ENCODE data around the gene CERS2.

The CERS2 gene

DNA sequence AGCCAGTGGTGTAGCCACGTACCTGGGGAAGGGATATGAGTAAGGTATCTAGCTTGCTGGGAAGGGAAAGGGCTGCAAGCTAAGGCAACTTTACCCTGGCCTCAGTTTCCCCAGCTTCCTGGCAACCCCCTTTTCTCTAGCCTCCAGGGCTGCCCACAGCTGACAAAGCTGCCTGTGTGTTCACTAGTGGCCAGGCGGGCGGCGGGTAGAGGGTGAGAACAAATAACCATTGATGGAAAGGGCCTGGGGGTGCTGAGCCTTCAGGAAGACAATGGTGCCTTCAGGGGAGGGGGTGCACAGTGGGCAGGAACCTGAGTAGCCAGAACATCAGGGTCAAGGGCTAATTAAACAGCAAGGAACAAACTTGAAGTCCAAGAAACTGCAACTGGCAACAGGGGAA is 6.1 kb downstream of the CERS2 start:
- H3K4me3 ChIP-seq (ENCODE audit: extremely low read depth, insufficient read depth, low read length, poor library complexity, severe bottlenecking), result no peak overlapping the region
- peaks cover 70% of the 10 kb centered on the region for H3K36me3 ChIP-seq (ENCODE audit: control insufficient read depth, insufficient read depth, low read length)
- H3K9me3 ChIP-seq (ENCODE audit: control insufficient read depth, low read length), result no peaks in the 10 kb centered on the region
- H3K27ac ChIP-seq (ENCODE audit: low read depth, low read length, severe bottlenecking), result no peak overlapping the region
- 96 to 100% methylated on average over 4 of the region's 4 CpGs for WGBS, 2 experiments (ENCODE audit: insufficient coverage in 2 of 2)
- peaks cover 26% of the 10 kb centered on the region for H3K4me1 ChIP-seq (ENCODE audit: control insufficient read depth, insufficient read depth, low read length, poor library complexity, severe bottlenecking)

DNA sequence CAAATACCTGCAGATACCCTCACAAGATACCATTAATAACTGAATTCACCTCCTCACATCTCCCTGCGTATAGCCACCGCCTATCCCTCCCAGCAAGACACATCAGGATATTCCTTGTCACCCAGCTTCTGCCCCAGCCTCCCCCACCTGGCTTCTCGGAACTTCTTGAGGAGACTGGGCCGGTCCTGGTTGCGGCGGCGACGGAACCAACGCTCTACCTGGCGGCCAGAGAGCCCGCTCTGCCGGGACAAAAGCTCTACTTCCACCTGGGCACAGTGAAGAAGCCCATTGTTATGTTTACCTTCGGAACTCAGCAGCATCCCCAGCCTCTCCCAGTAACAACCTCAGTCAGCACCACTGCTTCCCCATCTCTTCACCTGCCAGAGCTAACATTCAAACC is 6.7 kb downstream of the CERS2 start:
- H3K36me3 ChIP-seq (ENCODE audit: control insufficient read depth, insufficient read depth, low read length), result peaks cover 74% of the 10 kb centered on the region
- H3K4me1 ChIP-seq (ENCODE audit: control insufficient read depth, insufficient read depth, low read length, poor library complexity, severe bottlenecking), result peaks cover 22% of the 10 kb centered on the region
- 94 to 96% methylated on average over 11 to 13 of the region's 13 CpGs for WGBS, 2 experiments (ENCODE audit: insufficient coverage in 2 of 2)

DNA sequence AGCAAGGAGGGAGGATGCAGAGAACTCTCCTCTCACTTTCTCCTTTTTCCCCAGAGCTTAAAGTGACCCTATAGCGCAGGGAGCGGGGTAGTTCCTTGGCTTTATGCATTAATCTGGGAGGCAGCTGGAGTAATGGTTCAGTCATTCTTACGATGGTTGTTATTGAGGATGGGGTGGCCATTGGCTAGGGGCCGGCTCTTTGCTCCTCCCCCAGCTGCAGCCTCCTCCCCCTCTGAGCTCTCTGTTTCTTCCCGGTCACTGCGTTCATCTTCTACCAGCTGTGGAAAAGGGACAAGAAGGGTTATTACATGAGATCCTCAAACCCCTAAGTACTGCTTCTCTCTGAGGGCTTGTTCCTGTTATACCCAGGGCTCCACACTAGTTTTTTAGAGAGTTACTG is 8.6 kb downstream of the CERS2 start:
- peaks cover 3% of the 10 kb centered on the region for H3K4me1 ChIP-seq (ENCODE audit: control insufficient read depth, insufficient read depth, low read length, poor library complexity, severe bottlenecking)
- peaks cover 92% of the 10 kb centered on the region for H3K36me3 ChIP-seq (ENCODE audit: control insufficient read depth, insufficient read depth, low read length)
- no peaks in the 10 kb centered on the region for H3K9me3 ChIP-seq (ENCODE audit: control insufficient read depth, low read length)
- H3K27ac ChIP-seq (ENCODE audit: low read depth, low read length, severe bottlenecking), result no peak overlapping the region
- WGBS, 2 experiments (ENCODE audit: insufficient coverage in 2 of 2), result 100% methylated on average over 3 of the region's 6 CpGs; no CpG with 5 or more reads in 1 of the 2 experiments
- H3K4me3 ChIP-seq (ENCODE audit: extremely low read depth, insufficient read depth, low read length, poor library complexity, severe bottlenecking), result no peak overlapping the region

More for the DNA sequence above, 6.7 kb downstream of the CERS2 start:
- H3K27ac ChIP-seq (ENCODE audit: low read depth, low read length, severe bottlenecking), result no peak overlapping the region
- no peaks in the 10 kb centered on the region for H3K9me3 ChIP-seq (ENCODE audit: control insufficient read depth, low read length)
- H3K4me3 ChIP-seq (ENCODE audit: extremely low read depth, insufficient read depth, low read length, poor library complexity, severe bottlenecking), result no peak overlapping the region

DNA sequence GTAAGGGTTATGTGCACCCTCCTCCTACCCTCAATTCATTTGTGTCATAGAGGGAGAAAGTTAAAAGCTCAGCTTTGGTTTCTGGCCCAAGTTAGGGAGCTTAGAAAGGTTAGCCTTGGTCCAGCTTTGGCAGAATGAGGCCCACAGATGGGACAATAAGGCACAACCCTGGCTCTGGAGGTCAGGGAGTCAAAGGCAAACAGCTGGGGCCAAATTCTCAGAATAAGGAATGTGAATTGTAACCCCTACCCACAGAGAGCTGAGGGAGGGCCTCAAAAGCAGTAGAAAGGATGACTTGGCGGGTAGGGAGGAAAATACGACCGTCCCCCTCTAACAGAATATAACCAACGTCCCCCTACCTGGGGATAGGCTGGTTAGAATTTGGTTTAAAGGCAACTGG is 9.0 kb downstream of the CERS2 start:
- no peaks in the 10 kb centered on the region for H3K4me1 ChIP-seq (ENCODE audit: control insufficient read depth, insufficient read depth, low read length, poor library complexity, severe bottlenecking)
- H3K4me3 ChIP-seq (ENCODE audit: extremely low read depth, insufficient read depth, low read length, poor library complexity, severe bottlenecking), result no peak overlapping the region
- WGBS, 2 experiments (ENCODE audit: insufficient coverage in 2 of 2), result no CpG with 5 or more reads among the region's 4 CpGs
- H3K36me3 ChIP-seq (ENCODE audit: control insufficient read depth, insufficient read depth, low read length), result peaks cover 92% of the 10 kb centered on the region
- H3K9me3 ChIP-seq (ENCODE audit: control insufficient read depth, low read length), result no peaks in the 10 kb centered on the region
- H3K27ac ChIP-seq (ENCODE audit: low read depth, low read length, severe bottlenecking), result no peak overlapping the region

DNA sequence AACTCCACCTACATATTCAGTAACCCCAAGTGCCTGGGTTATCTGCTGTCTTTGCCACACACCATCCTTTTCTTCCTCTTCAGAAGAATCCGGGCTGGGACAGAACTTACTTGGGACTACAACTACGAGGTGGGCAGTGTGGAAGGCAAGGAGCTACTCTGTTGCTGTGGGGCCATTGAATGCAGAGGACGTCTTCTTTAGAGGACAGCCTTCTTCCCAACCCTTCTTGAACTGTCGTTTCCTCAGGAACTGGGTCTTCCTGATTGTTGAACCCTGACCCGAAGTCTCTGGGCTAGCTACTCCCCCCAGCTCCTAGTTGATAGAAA is 10.5 kb downstream of the CERS2 start:
- 90 to 95% methylated on average over 2 of the region's 5 CpGs for WGBS, 2 experiments (ENCODE audit: insufficient coverage in 2 of 2)
- H3K9me3 ChIP-seq (ENCODE audit: control insufficient read depth, low read length), result no peaks in the 10 kb centered on the region

DNA sequence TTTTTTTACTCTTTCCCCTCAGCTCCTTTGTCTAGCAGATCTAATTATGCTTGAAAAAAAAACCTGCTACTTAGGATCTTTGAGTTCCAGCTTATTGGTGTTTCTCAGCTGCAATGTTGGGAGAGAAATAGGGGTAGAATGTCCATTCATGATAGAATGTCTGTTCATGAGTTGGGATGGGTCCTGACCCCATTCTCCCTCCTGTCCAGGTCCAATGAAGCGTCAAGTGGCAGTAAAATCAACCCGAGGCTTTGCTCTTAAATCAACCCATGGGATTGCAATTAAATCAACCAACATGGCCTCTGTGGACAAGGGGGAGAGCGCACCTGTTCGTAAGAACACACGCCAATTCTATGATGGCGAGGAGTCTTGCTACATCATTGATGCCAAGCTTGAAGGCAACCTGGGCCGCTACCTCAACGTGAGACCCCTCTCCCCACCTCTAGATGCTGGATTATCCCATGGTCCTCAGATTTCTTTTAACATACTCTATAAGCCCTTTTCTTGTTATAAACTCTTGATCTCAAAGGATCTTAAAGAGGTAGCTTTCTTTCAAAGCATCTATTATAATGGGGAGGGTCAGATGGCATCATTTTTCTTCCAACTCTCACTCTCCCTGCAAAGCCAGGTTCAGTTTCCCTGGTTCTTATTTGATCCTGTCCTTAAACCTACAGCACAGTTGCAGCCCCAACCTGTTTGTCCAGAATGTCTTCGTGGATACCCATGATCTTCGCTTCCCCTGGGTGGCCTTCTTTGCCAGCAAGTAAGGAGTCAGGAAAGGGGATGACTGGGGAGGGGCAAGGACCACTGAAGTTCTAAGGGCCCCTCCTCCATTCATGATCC is 11.1 kb downstream of the CERS2 start:
- H3K36me3 ChIP-seq (ENCODE audit: control insufficient read depth, insufficient read depth, low read length), result peaks cover 94% of the 10 kb centered on the region
- H3K4me3 ChIP-seq (ENCODE audit: extremely low read depth, insufficient read depth, low read length, poor library complexity, severe bottlenecking), result no peak overlapping the region
- no peaks in the 10 kb centered on the region for H3K4me1 ChIP-seq (ENCODE audit: control insufficient read depth, insufficient read depth, low read length, poor library complexity, severe bottlenecking)
- H3K27ac ChIP-seq (ENCODE audit: low read depth, low read length, severe bottlenecking), result no peak overlapping the region
- no peaks in the 10 kb centered on the region for H3K9me3 ChIP-seq (ENCODE audit: control insufficient read depth, low read length)
- WGBS, 2 experiments (ENCODE audit: insufficient coverage in 2 of 2), result 95% methylated on average over 7 to 8 of the region's 10 CpGs

More for the DNA sequence above, 10.5 kb downstream of the CERS2 start:
- no peak overlapping the region for H3K4me3 ChIP-seq (ENCODE audit: extremely low read depth, insufficient read depth, low read length, poor library complexity, severe bottlenecking)
- no peak overlapping the region for H3K27ac ChIP-seq (ENCODE audit: low read depth, low read length, severe bottlenecking)
- H3K4me1 ChIP-seq (ENCODE audit: control insufficient read depth, insufficient read depth, low read length, poor library complexity, severe bottlenecking), result no peaks in the 10 kb centered on the region
- peaks cover 98% of the 10 kb centered on the region for H3K36me3 ChIP-seq (ENCODE audit: control insufficient read depth, insufficient read depth, low read length)

DNA sequence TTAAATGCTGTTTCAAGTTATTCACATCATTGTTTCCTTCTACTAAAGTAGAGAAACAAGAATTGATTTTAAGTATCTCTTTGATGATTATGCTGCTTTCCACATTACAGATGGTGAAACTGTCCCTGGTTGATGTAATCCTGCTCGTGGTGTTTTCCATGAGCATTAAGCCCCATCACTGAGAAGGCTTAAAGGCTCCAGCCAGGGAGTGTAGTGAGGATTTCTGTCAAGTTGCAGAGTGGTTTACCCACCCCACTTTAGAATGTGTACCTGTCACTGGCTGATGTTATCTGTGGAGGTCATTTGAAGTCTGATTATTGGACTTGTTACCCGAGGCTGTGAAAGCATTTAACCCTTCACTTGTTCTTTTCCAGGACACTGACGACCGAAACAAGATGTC is 12.9 kb downstream of the CERS2 start:
- Histone ChIP-seq H3K27ac (ENCODE audit: low read depth, low read length, severe bottlenecking) (no peak overlapping the region), H3K36me3 (ENCODE audit: control insufficient read depth, insufficient read depth, low read length) (peaks cover 87% of the 10 kb centered on the region), H3K4me1 (ENCODE audit: control insufficient read depth, insufficient read depth, low read length, poor library complexity, severe bottlenecking) (no peaks in the 10 kb centered on the region), H3K9me3 (ENCODE audit: control insufficient read depth, low read length) (no peaks in the 10 kb centered on the region), H3K4me3 (ENCODE audit: extremely low read depth, insufficient read depth, low read length, poor library complexity, severe bottlenecking) (no peak overlapping the region)
- WGBS, 2 experiments (ENCODE audit: insufficient coverage in 2 of 2), result 91 to 100% methylated on average over 3 of the region's 4 CpGs

DNA sequence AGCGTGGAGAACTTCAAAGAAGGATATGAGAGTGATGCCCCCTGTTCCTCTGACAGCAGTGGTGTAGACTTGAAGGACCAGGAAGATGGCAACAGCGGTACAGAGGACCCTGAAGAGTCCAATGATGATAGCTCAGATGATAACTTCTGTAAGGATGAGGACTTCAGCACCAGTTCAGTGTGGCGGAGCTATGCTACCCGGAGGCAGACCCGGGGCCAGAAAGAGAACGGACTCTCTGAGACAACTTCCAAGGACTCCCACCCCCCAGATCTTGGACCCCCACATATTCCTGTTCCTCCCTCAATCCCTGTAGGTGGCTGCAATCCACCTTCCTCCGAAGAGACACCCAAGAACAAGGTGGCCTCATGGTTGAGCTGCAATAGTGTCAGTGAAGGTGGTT is 14.0 kb downstream of the CERS2 start:
- no peak overlapping the region for H3K4me3 ChIP-seq (ENCODE audit: extremely low read depth, insufficient read depth, low read length, poor library complexity, severe bottlenecking)
- H3K27ac ChIP-seq (ENCODE audit: low read depth, low read length, severe bottlenecking), result no peak overlapping the region
- peaks cover 84% of the 10 kb centered on the region for H3K36me3 ChIP-seq (ENCODE audit: control insufficient read depth, insufficient read depth, low read length)
- no peaks in the 10 kb centered on the region for H3K4me1 ChIP-seq (ENCODE audit: control insufficient read depth, insufficient read depth, low read length, poor library complexity, severe bottlenecking)
- WGBS, 2 experiments (ENCODE audit: insufficient coverage in 2 of 2), result 97% methylated on average over 6 of the region's 7 CpGs
- no peaks in the 10 kb centered on the region for H3K9me3 ChIP-seq (ENCODE audit: control insufficient read depth, low read length)

DNA sequence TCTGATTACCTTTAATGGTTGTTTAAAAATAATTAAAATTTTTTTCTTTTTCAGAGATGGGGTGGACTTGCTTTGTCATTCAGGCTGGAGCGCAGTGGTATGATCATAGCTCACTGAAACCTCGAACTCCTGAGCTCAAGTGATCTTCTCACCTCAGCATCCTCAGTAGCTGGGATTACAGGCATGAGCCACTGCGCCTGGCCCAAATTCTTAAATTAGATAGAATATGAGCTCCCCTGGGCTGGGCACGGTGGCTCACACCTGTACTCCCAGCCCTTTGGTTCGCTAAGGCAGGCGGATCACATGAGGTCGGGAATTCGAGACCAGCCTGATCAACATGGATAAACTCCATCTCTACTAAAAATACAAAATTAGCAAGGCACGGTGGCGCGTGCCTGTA is 17.0 kb downstream of the CERS2 start:
- Histone ChIP-seq H3K36me3 (ENCODE audit: control insufficient read depth, insufficient read depth, low read length) (peaks cover 78% of the 10 kb centered on the region), H3K27ac (ENCODE audit: low read depth, low read length, severe bottlenecking) (no peak overlapping the region), H3K9me3 (ENCODE audit: control insufficient read depth, low read length) (no peaks in the 10 kb centered on the region), H3K4me1 (ENCODE audit: control insufficient read depth, insufficient read depth, low read length, poor library complexity, severe bottlenecking) (no peaks in the 10 kb centered on the region), H3K4me3 (ENCODE audit: extremely low read depth, insufficient read depth, low read length, poor library complexity, severe bottlenecking) (no peak overlapping the region)
- WGBS, 2 experiments (ENCODE audit: insufficient coverage in 2 of 2), result 92 to 98% methylated on average over 8 to 11 of the region's 11 CpGs

DNA sequence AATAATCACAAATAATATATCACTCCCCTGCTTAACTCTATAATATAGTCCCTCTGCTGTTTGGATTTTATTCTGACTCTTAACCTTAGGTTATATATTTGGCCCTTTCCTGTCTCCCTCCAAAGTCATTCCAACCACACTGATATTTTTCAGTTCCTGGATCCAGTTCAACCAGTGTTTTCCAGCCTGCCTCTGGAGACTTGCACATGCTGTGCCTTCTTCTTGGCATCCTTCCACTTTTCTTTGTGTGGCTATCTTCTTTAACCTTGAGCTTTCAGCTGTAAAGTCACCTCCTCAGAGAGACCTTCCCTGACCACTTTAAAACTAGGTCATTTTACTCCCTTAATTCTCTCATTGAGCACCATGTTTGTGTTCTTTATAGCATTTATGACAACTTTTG is 19.4 kb downstream of the CERS2 start:
- H3K36me3 ChIP-seq (ENCODE audit: control insufficient read depth, insufficient read depth, low read length), result peaks cover 78% of the 10 kb centered on the region
- no peaks in the 10 kb centered on the region for H3K9me3 ChIP-seq (ENCODE audit: control insufficient read depth, low read length)
- H3K4me1 ChIP-seq (ENCODE audit: control insufficient read depth, insufficient read depth, low read length, poor library complexity, severe bottlenecking), result no peaks in the 10 kb centered on the region
- H3K4me3 ChIP-seq (ENCODE audit: extremely low read depth, insufficient read depth, low read length, poor library complexity, severe bottlenecking), result no peak overlapping the region
- no peak overlapping the region for H3K27ac ChIP-seq (ENCODE audit: low read depth, low read length, severe bottlenecking)

DNA sequence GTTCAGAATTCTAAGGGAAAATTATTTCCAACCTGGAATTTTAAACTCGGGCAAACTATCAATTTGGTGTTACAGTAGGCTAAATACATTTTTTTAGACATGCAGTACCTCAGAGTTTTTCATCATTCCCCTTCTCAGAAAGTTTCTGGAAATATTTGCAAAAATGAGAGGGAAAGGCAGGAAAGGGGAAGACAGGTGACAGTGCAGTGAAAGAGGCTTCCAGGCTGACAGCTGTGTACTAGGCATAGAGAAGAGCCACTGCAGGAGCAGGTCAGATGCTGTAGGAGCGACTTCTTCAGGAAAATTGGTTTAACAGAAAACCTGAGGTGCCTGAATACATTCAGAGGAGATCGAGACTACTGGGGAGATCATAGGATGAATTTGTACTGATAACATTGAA is 19.9 kb downstream of the CERS2 start:
- WGBS, 2 experiments (ENCODE audit: insufficient coverage in 2 of 2), result 100% methylated on average over 1 to 2 of the region's 3 CpGs
- no peak overlapping the region for H3K27ac ChIP-seq (ENCODE audit: low read depth, low read length, severe bottlenecking)
- H3K9me3 ChIP-seq (ENCODE audit: control insufficient read depth, low read length), result no peaks in the 10 kb centered on the region
- peaks cover 78% of the 10 kb centered on the region for H3K36me3 ChIP-seq (ENCODE audit: control insufficient read depth, insufficient read depth, low read length)
- H3K4me3 ChIP-seq (ENCODE audit: extremely low read depth, insufficient read depth, low read length, poor library complexity, severe bottlenecking), result no peak overlapping the region
- no peaks in the 10 kb centered on the region for H3K4me1 ChIP-seq (ENCODE audit: control insufficient read depth, insufficient read depth, low read length, poor library complexity, severe bottlenecking)

Data from mesodermal cell (in vitro differentiated cells).